T-helper 1 cell treated with Interleukin-12 subunit alpha and Interleukin-12 subunit beta and Interleukin-4 antibody, amounts not matched to agents 30 μg/mL and 1 μg/mL, for 36 hours (primary cell): ENCODE data around the gene CACNA1C.

Experiments used
- H3K27ac Mint-ChIP-seq: one replicate; pipeline ENCODE4 v1.8.0; 2021; ENCODE audit warnings: mild to moderate bottlenecking, mixed read lengths
- H3K27me3 Mint-ChIP-seq: one replicate; pipeline ENCODE4 v1.8.0; 2021; ENCODE audit warnings: low read depth, mixed read lengths
- H3K36me3 Mint-ChIP-seq: one replicate; pipeline ENCODE4 v1.8.0; 2021; ENCODE audit warnings: low read depth, mixed read lengths
- H3K4me1 Mint-ChIP-seq: one replicate; pipeline ENCODE4 v1.8.0; 2021; ENCODE audit warnings: low read depth, mixed read lengths
- H3K4me3 Mint-ChIP-seq: one replicate; pipeline ENCODE4 v1.8.0; 2021; ENCODE audit warnings: mild to moderate bottlenecking, moderate library complexity, mixed read lengths
- H3K9me3 Mint-ChIP-seq: one replicate; pipeline ENCODE4 v1.8.0; 2021; ENCODE audit warnings: mixed read lengths

The CACNA1C gene

DNA sequence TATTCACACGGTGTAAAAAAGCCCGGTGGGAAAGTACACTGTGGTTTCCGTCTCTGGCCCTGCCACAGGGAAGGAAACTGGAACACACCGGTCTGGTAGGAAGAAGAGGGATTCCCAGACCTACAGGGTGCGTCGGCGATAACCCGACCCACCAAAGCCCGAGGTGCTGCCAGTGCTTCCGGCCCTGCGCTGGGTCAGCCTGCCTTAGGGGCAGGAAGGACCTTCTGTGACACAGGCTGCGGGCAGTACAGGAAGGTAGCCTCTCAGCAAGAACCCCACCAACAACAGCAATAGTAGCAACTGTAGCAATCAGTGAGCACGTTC, 572.5 kb downstream of the CACNA1C start:
- H3K4me1 Mint-ChIP-seq: peaks cover 5% of the 10 kb centered on the region
- H3K9me3 Mint-ChIP-seq: no peaks in the 10 kb centered on the region
- H3K27me3 Mint-ChIP-seq: peaks cover 23% of the 10 kb centered on the region

DNA sequence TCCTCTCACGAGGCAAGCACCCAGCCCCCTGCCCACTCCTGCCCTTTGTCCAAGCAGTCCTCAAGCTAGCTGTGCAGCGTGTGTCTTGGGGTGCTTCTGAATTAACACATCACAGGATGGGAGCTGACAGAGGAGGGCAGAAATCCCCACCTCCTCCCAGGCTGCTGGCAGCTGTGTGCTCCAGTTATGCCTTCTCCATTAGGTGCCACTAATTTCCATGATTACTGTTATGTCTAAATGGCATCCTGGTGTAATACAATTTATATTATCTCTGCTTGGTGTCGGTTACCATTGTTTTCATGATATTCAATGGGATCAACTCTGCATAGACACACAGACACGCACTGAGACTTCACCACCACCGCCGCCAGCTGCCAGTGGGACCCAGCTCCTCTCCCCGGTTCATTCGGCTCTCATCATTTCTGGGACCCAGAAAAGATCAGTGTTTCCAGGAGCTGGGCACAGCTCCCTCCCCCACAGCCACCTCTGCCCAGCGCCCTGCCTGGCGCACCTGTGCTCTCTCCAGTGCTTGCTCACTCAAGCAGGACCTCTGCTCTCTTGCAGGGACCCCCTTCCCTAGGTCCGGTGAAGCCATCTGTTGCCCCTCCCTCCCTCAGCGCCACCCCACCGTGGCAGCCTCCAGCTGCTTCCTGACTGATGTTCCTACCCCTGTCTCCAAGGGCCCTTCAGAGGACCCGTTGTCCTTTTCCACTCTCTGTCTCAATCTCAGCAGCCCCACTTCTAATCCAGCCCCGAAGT, 574.5 kb downstream of the CACNA1C start:
- H3K27ac Mint-ChIP-seq: no peak overlapping the region

More for the DNA sequence above, 572.5 kb downstream of the CACNA1C start:
- Mint-ChIP-seq H3K27ac (no peak overlapping the region), H3K4me3 (no peak overlapping the region), H3K36me3 (no peaks in the 10 kb centered on the region)

DNA sequence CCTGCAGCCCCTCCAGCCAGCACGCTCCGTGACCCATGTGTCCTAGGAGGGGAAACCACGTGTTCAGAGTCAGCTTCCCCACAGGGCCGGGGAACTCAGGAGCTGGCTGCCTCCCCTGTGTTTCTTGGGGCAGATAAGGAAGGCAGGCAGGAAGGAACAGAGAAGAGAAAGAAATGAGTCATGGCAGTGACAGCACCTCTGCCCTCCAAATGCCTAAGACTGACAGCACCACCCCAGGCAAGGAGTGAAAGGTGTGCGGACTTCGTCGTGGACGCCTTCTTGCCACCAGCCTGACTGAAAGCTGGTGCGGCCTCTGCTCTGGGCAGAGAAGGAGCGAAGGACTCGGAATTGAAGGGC, 575.0 kb downstream of the CACNA1C start:
- Mint-ChIP-seq H3K27ac (no peak overlapping the region), H3K9me3 (no peaks in the 10 kb centered on the region)

More for the DNA sequence above, 574.5 kb downstream of the CACNA1C start:
- Mint-ChIP-seq H3K4me1 (peaks cover 5% of the 10 kb centered on the region), H3K9me3 (no peaks in the 10 kb centered on the region), H3K27me3 (peaks cover 17% of the 10 kb centered on the region), H3K4me3 (no peak overlapping the region), H3K36me3 (no peaks in the 10 kb centered on the region)

DNA sequence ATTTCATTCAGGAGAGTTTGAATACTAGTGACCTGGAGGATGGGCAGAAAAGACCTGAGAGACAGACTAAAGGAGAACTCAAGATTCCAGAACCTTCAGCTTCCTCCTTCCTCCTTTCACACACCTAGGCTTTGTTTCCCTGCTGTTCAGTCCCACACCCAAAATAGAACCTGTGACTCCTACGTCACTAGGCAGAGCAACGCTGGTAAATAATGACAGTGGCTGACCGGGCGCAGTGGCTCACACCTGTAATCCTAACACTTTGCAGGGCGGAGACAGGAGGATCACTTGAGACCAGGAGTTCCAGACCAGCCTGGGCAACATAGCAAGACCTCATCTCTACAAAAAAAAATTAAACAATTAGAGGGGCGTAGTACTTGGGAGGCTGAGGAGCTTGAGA, 575.6 kb downstream of the CACNA1C start:
- H3K36me3 Mint-ChIP-seq: no peaks in the 10 kb centered on the region
- no peaks in the 10 kb centered on the region for H3K9me3 Mint-ChIP-seq
- no peak overlapping the region for H3K4me3 Mint-ChIP-seq
- peaks cover 17% of the 10 kb centered on the region for H3K27me3 Mint-ChIP-seq
- peaks cover 5% of the 10 kb centered on the region for H3K4me1 Mint-ChIP-seq
- no peak overlapping the region for H3K27ac Mint-ChIP-seq

More for the DNA sequence above, 575.0 kb downstream of the CACNA1C start:
- no peaks in the 10 kb centered on the region for H3K36me3 Mint-ChIP-seq
- H3K4me1 Mint-ChIP-seq: peaks cover 5% of the 10 kb centered on the region
- peaks cover 18% of the 10 kb centered on the region for H3K27me3 Mint-ChIP-seq
- no peak overlapping the region for H3K4me3 Mint-ChIP-seq

- Mint-ChIP-seq H3K27ac (no peak overlapping the region), H3K4me1 (peaks cover 5% of the 10 kb centered on the region), H3K9me3 (no peaks in the 10 kb centered on the region), H3K4me3 (no peak overlapping the region), H3K27me3 (peaks cover 17% of the 10 kb centered on the region), H3K36me3 (no peaks in the 10 kb centered on the region)
Measured at GRCh38 chr12:2629051-2629450, 576.3 kb downstream of the CACNA1C start.

DNA sequence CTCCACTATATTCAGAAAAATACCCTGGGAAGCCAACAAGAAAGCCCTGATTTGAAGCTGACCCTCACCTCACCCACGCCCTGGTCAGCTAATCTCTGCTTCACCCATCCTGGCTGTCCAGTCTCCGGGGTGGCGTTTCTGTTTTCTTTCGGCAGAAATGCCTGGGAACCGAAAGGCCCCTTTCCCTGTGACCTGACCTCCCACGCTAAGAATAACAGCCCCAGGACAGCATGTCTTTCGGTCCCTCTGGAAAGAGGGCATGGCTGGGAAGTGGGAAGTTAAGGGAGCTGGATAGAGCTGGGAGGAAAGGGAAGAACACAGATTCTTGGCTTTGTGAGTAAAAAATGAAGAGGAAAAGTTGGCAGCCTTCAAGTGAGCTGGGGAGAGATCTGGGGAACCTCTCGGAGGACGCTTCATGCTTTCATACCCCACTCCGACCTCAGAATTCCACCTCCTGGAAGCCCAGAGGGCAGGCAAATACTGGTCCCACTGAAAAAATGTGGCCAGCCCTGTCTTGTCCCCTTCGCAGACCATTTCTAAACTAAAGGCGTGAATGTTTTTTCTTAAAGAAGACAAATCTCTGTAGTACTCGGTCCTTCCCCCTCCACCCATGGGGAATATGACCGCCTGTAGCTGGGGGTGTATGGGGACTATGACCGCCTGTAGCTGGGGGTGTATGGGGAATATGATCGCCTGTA, 579.0 kb downstream of the CACNA1C start:
- no peaks in the 10 kb centered on the region for H3K36me3 Mint-ChIP-seq
- no peaks in the 10 kb centered on the region for H3K9me3 Mint-ChIP-seq
- H3K4me1 Mint-ChIP-seq: peaks cover 5% of the 10 kb centered on the region
- H3K27ac Mint-ChIP-seq: no peak overlapping the region
- H3K4me3 Mint-ChIP-seq: no peak overlapping the region
- H3K27me3 Mint-ChIP-seq: peaks cover 21% of the 10 kb centered on the region

GRCh38 chr12:2633176-2633824, 580.5 kb downstream of the CACNA1C start:
- Mint-ChIP-seq H3K27ac (no peak overlapping the region), H3K27me3 (peaks cover 20% of the 10 kb centered on the region), H3K9me3 (no peaks in the 10 kb centered on the region), H3K4me1 (no peaks in the 10 kb centered on the region), H3K4me3 (no peak overlapping the region), H3K36me3 (no peaks in the 10 kb centered on the region)

GRCh38 chr12:2633825-2634200, 581.0 kb downstream of the CACNA1C start:
- no peaks in the 10 kb centered on the region for H3K9me3 Mint-ChIP-seq
- H3K27ac Mint-ChIP-seq: no peak overlapping the region
- no peaks in the 10 kb centered on the region for H3K4me1 Mint-ChIP-seq
- H3K27me3 Mint-ChIP-seq: peaks cover 15% of the 10 kb centered on the region
- H3K4me3 Mint-ChIP-seq: no peak overlapping the region
- H3K36me3 Mint-ChIP-seq: no peaks in the 10 kb centered on the region

- no peaks in the 10 kb centered on the region for H3K36me3 Mint-ChIP-seq
- H3K27ac Mint-ChIP-seq: no peak overlapping the region
- no peaks in the 10 kb centered on the region for H3K4me1 Mint-ChIP-seq
- H3K27me3 Mint-ChIP-seq: peaks cover 15% of the 10 kb centered on the region
- no peak overlapping the region for H3K4me3 Mint-ChIP-seq
- no peaks in the 10 kb centered on the region for H3K9me3 Mint-ChIP-seq
Measured at GRCh38 chr12:2634471-2634870, 581.7 kb downstream of the CACNA1C start.

DNA sequence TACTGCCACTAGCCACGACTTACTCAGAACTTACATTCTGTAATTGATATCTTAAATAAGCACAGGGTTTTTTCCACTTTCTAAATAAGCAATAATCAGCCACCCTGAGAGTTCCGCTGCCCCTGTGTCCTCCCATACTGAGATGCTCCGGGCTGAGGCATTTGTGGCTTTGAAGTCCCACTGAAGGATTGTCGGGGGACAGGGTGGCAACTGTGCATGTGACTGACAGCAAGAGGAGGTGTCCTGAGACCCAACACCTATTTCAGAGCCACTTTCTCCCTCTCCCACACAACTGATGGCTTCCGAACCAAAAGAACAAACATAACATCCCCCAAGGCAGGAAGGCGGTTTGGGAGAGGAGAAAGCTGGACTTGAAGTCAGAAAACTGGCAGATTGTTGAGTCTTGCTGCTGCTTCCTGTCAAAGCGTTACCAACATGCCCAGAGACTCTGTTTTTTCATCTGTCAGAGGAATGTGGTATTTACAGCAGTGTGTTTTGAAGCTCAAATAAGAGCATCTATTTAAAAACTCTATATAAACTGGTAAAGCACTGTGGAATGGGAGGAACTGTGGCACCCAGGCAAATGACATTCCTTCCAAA, 584.1 kb downstream of the CACNA1C start:
- Mint-ChIP-seq H3K9me3 (no peaks in the 10 kb centered on the region), H3K36me3 (no peaks in the 10 kb centered on the region), H3K4me1 (peaks cover 1% of the 10 kb centered on the region), H3K27ac (no peak overlapping the region), H3K4me3 (no peak overlapping the region), H3K27me3 (peaks cover 15% of the 10 kb centered on the region)

- Mint-ChIP-seq H3K27me3 (peaks cover 14% of the 10 kb centered on the region), H3K4me1 (peaks cover 7% of the 10 kb centered on the region), H3K27ac (no peak overlapping the region), H3K9me3 (no peaks in the 10 kb centered on the region), H3K4me3 (no peak overlapping the region), H3K36me3 (no peaks in the 10 kb centered on the region)
Measured at GRCh38 chr12:2637371-2637770, 584.6 kb downstream of the CACNA1C start.

- H3K27ac Mint-ChIP-seq: no peak overlapping the region
- no peaks in the 10 kb centered on the region for H3K36me3 Mint-ChIP-seq
- H3K4me3 Mint-ChIP-seq: no peak overlapping the region
- peaks cover 9% of the 10 kb centered on the region for H3K4me1 Mint-ChIP-seq
- peaks cover 15% of the 10 kb centered on the region for H3K27me3 Mint-ChIP-seq
- H3K9me3 Mint-ChIP-seq: no peaks in the 10 kb centered on the region
Measured at GRCh38 chr12:2638273-2639019, 585.7 kb downstream of the CACNA1C start.

GRCh38 chr12:2639020-2639298, 586.2 kb downstream of the CACNA1C start:
- Mint-ChIP-seq H3K4me1 (peaks cover 9% of the 10 kb centered on the region), H3K27ac (no peak overlapping the region), H3K36me3 (no peaks in the 10 kb centered on the region), H3K9me3 (no peaks in the 10 kb centered on the region), H3K4me3 (no peak overlapping the region), H3K27me3 (peaks cover 20% of the 10 kb centered on the region)

- Mint-ChIP-seq H3K36me3 (no peaks in the 10 kb centered on the region), H3K9me3 (no peaks in the 10 kb centered on the region), H3K27me3 (peaks cover 30% of the 10 kb centered on the region), H3K4me3 (no peak overlapping the region), H3K27ac (no peak overlapping the region), H3K4me1 (peaks cover 9% of the 10 kb centered on the region)
Measured at GRCh38 chr12:2640281-2640680, 587.5 kb downstream of the CACNA1C start.
